ENCODE data around the gene IL37. TPM values are rescaled to one million over a fixed set of nuclear protein-coding genes. Genes with fewer than 3 reads are reported as not detected.

Gene IL37
- total and polyA plus RNA-seq, 2 experiments from 2014 or later = not detected

- no peak for ATAC-seq
- TF ChIP-seq STAT1 (IDR thresholded peaks at IDR 0.05; ENCODE audit: unreplicated experiment) (no peak), JUNB (IDR thresholded peaks at IDR 0.05; ENCODE audit: unreplicated experiment) (no peak), ZNF331 (CRISPR knock-in tag; IDR thresholded peaks at IDR 0.05; ENCODE audit: low read depth) (no peak), NANOG (IDR thresholded peaks at IDR 0.05; ENCODE audit: borderline replicate concordance) (no peak), CREB1 (CRISPR knock-in tag; IDR thresholded peaks at IDR 0.05; ENCODE audit: low read depth) (no peak), ETS1 (IDR thresholded peaks at IDR 0.05) (no peak), REST (IDR thresholded peaks at IDR 0.05; ENCODE audit: unreplicated experiment) (no peak), ZNF114 (CRISPR knock-in tag; IDR thresholded peaks at IDR 0.05) (no peak), CTCF (conservative IDR thresholded peaks at IDR 0.05; ENCODE audit: low read depth in 2 of 2) (no peak), EZH2 (IDR thresholded peaks at IDR 0.05; ENCODE audit: low read depth, unreplicated experiment) (no peak), EZH2phosphoT487 (IDR thresholded peaks at IDR 0.05; ENCODE audit: unreplicated experiment) (no peak), ZNF462 (CRISPR knock-in tag; IDR thresholded peaks at IDR 0.05) (no peak), POLR2AphosphoS5 (IDR thresholded peaks at IDR 0.05; ENCODE audit: low read depth) (no peak)
These were observed 51.6 kb downstream of the IL37 start for GRCh38 chr2:112962308-112963175.

More at GRCh38 chr2:112962308-112963175, 51.6 kb downstream of the IL37 start:
- H3F3A ChIP-seq (replicated peaks; ENCODE audit: low read depth) = no peaks in the 10 kb centered on the region
- no peaks in the 10 kb centered on the region for H3K27me3 ChIP-seq (ENCODE audit: insufficient read depth)
- peaks cover 2% of the 10 kb centered on the region for H3K27me3 Mint-ChIP-seq (ENCODE audit: insufficient read depth, low read depth, poor library complexity)
- no peaks in the 10 kb centered on the region for H3K36me3 ChIP-seq (ENCODE audit: insufficient read depth)
- H4K20me1 ChIP-seq (replicated peaks; ENCODE audit: insufficient read depth) = no peaks in the 10 kb centered on the region
- no peaks in the 10 kb centered on the region for H3K79me2 ChIP-seq (replicated peaks; ENCODE audit: insufficient read depth)
- no peak overlapping the region for H3K4me2 ChIP-seq
- no peaks in the 10 kb centered on the region for H3K4me1 Mint-ChIP-seq
- H3K4me1 ChIP-seq (ENCODE audit: insufficient read depth) = peaks cover 4% of the 10 kb centered on the region; the same call in 1 of the 2 replicates
- no peak overlapping the region for H2AFZ ChIP-seq
- no peaks in the 10 kb centered on the region for H3K9me3 Mint-ChIP-seq
- no peak for DNase-seq (ENCODE audit: low spot score)
- no peak overlapping the region for H3K4me3 ChIP-seq
- no peak overlapping the region for H3K4me3 Mint-ChIP-seq
- H3K9me2 ChIP-seq (ENCODE audit: insufficient read depth) = no peaks in the 10 kb centered on the region
- no peak overlapping the region for H3K27ac Mint-ChIP-seq
- H3K36me3 Mint-ChIP-seq (ENCODE audit: low read depth) = no peaks in the 10 kb centered on the region
- H3K27ac ChIP-seq (ENCODE audit: low read depth) = no peak overlapping the region
